ENCODE measurements around the gene ATG2A.
A peak's percentile ranks its signal among the peaks of the same experiment; 100 is the strongest.

ATG2A gene

DNA sequence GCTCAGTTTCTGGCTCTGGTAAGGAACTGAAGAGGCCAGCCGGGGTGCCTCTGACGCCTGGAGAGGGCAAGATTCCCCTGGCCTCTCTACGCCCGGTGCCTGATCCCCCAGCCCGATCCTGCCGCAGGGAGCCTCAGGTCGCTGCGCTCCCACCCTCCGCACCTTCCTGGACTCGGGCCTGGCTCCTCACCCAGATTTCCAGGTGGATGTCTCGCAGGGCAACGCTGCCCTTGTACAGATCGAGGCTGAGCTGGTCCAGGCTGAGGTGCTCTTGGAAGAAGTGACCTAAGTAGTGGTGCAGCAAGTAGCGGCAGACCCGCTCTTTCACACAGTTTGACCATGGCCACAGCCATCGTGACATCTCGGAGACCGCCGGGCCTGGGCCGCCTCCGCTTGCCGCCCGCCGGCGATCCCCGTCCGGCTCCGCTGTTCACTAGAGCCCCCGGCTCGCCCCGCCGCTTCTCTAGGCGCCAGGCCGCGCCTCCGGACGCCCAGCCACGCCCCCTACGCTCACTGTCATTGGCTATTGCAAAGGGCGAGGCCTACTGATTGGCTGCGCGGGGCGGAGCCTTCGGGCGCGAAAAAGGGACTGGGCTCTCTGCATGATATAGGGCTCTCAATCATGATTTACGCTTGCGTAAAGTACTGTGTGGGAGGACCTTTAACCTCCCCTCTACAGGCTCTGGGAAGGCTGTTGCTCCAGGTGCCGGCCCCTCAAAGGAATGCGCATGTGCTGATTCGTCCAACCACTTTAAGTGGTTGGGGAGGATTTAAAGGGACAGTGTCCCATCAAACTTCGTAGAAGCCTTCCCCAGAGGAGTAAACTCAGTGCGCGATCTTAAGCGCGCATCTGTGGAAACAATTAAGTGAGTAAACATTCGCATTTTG lies at the start of gene ATG2A:
Gene ATG2A, minus strand, starts transcription at position 435 of the 888 bp plus-strand sequence. Its CDS starts 74 bp downstream, at position 361.
- DNase-seq = peak; percentile 99

DNA sequence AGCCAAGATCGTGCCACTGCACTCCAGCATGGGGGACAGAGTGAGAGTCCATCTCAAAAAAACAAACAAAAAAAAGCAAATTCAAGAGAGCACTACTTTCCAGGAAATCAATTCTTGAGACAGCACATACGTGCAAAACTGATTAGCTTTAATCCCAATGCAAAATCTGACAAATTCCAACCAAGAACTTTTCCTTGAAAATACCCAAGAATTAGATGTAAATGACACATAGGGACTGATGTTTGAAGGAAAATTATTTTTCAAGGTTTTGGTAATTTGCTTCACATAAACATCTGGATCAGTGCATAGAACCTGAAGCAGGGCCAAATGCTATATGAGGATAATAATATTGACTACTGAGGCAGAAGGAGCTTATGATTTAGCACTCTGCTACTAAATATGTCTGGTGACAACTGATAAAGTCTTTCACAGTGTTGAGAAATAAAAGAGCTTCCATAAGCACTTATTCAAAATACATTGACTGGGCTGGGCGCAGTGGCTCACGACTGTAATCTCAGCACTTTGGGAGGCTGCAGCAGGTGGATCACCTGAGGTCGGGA lies 46.1 kb upstream of the ATG2A start:
- no peak for DNase-seq

DNA sequence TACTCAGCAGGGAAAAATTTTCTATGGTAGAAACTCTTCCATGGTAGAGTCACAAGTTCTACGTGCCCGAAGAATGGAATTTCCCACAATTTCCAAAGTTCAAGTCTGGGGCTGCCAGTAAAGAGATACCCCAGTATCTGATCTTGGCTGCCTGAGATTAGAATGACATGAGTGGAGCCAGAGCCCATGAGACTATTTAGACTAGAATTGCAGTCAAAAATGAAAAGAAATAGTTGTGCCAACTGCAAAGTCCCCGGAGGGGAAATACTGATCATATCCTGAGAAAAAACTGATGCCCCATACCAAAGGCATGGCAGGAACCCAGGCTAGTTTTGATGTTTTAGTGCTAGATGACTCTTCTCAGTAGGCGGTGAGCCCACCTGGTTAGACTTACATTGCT lies 43.7 kb upstream of the ATG2A start:
- DNase-seq = no peak

DNA sequence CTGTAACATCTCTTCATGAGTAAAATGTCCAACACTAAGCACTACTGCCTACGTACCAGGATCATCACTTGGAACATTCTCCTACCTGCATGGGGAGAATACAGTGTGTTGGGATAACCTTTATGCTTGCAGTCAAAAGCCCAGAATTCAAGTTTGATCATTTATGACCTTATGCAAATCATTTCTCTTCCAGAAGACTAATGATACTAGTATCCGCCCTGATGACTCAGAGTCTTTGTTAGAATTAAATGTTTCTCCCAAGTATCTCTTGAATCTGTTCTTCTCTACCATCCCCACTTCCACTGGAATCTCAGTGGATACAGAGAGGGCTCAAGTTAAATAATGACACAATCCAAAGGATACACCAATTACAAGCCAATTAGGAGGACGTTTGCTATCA lies 42.5 kb upstream of the ATG2A start:
- no peak for DNase-seq

DNA sequence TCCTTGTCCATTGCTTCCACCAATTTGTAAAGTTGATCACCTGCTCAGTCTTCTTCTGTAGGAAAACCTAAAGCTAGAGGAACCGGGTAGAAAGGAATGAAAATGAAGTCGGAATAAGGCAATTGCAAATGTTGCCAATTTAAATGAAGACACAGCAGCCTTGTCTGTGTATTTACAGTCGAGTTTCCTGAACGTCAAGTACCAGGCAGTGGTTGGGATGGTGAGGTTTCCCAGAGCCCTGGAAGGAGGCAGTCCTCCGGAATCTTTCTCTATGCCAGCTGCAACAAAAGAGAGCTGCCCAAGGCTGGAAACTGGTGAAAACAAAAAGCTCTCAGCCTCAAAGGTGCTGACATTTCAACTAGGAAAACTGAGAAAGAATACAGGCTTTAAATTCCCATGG lies 37.2 kb upstream of the ATG2A start:
- no peak for DNase-seq

DNA sequence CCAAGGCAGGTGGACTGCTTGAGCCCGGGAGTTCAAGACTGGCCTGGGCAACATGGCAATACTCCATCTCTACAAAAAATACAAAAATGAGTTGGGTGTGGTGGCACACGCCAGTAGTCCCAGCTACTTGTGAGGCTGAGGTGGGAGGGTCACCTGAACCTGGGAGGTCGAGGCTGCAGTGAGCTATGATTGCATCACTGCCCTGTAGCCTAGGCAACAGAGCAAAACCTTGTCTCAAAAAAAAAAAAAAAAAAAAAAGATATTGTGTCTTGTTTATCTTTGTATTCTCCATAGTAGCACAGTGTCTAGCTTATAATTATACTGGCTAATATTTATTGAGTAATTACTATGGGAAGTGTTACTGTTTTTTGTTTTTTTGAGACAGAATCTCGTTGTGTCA lies 34.5 kb upstream of the ATG2A start:
- no peak for DNase-seq

DNA sequence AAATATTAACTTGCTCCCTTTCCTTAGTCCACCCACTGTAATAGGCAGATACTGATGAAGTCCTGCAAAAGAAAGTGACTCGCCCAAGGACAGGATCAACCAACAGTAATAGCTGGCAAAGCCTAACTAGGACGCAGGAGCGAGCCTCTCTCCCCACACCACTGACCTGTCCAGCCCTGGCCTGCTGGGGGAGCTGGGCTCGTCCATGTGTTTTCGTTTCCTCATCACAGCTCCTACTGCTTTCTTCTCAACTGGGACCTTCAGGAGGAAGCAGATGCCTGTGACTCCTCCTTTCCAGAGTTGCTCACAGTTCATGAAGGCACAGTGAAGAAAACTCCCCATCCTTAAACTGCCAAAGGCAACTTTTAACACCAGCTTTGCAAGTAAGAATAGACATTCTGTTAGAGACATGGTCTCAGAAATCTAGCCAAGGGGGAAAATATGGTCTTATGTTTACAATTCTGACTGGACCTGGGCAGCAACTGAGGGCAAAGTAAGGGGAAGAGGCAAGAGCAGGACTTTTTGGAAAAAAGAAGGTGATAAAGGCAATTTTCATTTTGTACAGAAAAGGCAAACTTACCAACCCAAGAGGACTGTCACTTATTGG lies 30.3 kb upstream of the ATG2A start:
- DNase-seq = no peak

DNA sequence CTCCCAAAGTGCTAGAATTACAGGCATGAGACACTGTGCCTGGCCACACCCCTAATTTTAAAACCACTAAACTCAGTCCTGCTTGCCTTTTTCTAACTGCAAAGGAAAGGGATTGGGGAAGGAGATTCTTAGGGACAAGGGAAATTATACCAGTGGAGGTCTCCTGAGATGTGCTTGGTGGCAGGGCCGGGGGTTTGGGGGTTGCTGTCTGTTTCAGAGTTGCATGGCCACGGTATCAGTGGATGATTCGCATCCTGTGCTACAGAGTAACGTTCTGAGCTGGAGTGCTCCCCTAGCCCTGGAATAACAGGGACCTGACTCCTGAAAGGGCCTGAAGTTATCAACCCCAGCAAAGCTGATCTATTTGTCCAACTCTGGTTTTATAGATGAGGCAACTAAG lies 19.5 kb upstream of the ATG2A start:
- DNase-seq = no peak

DNA sequence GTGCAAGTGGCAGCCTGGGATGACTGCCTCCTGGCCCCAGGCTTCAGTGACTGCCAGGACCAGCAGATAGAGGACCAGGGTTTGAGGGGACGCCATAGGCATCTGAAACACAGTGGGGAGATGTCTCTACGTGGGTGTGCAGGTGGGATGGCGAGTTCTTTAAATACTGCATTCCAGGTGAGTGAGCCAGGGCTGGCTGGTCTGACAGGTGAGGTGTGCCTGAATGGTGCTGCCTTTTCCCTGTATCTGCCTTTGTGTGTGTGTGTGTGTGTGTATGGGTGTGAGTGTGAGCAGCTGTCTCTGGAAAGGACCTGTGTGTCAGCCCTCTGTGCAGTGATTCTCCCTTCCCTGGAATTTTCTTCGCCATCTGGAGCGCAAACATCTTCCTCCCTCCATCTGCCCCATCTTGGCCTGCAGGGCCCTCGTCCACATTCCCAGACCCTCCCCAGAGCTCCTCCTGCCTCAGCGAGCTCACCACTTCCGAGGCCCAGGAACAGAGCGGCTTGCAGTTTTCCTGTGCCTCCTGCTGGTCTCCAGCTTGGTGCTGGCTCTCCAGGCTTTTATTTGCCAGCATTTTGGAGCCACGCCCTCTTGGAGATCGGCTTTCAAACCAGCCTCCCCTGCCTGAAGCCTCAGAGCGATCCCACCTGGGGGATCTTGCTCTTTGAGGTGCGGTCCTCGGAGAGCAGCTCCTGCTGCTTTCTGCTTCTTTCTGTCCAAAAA lies 18.5 kb upstream of the ATG2A start, which contains the start of gene GPHA2:
Gene GPHA2, minus strand, starts transcription at position 535 of the 723 bp plus-strand sequence. Its CDS starts 433 bp downstream, at position 102.
- no peak for DNase-seq

DNA sequence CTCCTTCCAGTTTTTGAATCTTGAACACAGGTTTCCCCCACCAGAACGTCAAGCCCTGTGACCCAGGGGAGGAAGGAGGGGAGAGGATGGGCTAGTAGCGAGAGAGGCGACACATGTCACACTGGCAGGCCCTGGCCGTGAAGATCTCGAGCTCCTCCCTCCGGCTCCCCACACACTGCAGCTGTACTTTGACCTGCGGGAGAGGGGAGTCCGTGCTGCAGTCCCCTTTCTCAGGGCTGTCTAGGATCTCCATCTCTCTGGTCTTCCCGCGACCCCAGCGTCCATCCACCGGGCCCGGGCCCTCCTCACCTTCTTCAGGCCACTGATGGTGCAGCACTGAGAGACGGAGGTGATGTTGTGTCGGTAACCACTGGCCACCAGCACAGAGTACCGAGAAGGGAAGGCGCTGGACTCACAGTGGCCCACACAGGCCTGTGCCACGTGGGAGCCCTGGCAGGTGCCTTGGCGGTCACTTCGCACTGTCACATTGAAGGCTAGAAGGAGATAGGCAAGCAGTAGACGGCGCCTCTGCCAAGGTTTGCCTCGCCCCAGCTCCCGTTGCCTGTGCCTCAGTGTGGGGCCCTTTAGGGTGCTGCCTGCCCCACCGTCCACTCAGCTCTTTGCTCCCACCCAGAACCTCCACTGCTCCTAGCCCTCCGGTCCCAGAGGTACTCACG lies 17.8 kb upstream of the ATG2A start:
- no peak for DNase-seq

DNA sequence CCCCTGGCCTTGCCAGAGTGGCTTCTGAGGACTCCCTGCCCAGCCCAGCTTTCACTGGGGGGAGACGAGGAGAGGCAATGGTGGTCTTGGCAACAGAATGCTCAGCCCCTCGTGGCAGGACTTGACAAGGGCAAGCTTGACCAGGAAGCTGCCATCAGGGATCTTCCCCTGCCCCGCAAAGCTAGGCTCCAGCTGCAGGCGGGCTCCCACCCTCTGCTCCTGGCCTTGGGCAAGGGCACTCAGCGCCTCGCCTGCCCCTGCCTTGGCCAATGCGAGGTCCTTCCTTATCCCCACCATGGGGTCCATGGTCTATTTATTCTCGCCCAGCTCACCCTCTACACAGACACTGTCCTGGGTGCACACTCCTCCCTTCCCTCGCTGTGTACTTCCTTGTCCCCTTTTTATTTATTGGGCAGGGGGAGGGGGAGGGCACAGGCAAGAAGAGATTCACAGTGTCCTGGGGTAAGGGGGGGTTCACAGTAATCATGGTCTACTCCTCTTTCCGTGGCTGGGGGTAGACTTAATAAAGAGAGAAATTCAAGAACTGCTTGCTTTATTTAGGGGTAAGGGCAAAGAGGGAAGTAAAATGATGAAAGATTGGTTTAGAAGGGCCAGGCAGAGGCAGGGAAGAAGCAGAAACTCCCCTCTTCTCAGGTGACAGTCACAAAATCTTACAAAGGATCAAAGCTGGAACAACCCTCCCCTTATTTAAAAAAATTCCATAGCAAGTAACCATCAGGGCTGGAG lies 17.1 kb upstream of the ATG2A start:
- DNase-seq = no peak

DNA sequence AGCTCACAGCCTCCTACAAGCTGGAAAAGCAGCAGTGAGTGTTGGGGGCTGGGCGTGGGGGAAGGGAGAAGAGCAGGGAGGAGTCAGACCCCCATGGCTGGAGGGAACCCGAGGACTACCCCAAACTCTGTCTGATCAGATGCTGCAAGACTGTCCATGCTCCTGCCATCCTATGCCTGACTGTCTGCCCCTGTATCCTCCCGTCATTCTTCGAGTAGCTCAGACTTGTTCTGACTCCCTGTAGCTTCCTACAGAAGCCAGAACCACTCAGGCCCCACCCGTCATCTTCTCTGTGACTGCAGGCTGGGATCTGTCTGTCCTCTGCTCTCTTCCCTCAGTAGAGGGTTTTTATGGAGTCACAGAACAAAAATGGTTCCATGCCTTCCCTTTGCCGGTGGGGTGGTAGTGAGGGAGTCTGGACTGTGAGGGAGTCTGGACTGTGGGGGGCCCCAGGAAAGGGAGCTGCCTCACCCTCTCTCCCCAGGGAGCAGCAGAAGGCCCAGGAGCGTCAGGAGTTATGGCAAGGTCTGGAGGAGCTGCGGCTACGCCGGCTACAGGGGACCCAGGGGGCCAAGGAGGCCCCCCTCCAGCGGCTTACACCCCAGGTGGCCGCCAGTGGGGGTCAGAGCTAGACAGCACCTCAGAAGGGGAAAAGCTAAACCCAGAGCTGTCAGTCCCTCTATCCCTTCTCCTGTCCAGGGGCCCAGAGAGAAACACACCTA lies 16.4 kb upstream of the ATG2A start:
- no peak for DNase-seq

DNA sequence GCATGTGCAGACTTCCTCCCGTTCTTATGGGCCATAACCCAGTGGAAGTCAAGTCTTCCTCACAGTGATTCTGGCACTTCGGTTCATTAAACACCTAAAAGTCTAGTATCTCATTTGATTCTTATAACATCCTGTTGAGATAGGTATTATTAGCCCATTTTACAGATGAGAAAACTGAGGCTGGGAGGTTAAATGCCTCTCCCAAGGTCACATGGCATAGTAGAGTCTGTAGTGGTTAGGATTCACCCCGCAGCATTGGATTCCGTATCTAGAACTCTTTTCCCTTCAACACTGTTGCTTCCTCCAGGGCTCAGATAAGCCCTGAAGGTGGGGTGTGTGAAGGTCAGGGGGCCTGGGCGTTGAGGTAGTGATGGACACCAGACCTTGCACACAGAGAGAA lies 15.3 kb upstream of the ATG2A start:
- no peak for DNase-seq

DNA sequence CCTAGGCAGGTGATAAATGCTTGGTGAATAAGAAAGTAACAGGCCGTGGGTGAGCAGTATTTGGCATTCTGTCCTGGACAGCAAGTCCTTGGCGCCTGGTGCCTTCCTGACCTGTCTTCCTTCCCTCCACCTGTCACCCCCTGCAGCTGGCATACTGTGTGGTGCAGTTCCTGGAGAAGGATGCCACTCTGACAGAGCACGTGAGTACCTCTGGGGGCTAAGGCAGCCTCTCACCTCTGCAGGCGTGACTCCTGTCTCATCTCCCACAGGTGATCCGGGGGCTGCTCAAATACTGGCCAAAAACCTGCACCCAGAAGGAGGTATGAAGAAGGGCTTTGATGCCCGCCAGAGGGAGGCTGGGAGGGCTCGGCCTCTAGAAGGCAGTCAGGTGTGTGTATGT lies 14.3 kb upstream of the ATG2A start:
- DNase-seq = no peak

DNA sequence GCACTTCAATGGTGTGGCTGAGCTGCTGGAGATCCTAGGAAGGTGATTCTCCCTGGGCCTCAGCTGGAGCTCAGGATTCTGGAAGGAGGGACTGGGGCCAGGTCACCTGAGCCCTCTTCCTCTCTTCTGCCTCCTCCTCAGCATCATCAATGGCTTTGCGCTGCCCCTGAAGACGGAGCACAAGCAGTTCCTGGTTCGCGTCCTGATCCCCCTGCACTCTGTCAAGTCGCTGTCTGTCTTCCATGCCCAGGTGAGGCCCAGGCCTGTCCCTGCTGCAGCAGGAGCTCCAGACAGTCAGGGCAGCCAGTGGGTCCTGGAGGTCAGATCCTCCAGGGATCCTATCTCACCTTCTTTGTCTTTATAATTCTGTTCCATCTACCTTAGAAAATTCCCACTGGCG lies 13.3 kb upstream of the ATG2A start:
- no peak for DNase-seq

DNA sequence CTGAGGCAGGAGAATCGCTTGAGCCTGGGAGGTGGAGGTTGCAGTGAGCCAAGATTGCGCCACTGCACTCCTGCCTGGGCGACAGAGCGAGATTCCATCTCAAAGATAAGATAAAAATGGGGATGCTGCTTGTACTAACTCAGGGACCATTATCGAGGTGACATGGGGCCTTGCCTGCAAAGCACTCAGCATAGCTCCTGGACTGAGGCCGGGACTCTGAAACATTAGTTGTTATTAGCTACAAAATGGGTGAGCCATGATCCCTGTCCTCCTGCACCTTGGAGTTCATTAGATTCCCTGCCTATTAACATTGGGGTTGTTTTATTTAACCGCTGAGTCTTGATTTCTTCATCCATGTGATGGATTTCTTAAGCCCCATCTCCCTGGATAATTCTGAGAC lies 12.6 kb upstream of the ATG2A start:
- DNase-seq = no peak

DNA sequence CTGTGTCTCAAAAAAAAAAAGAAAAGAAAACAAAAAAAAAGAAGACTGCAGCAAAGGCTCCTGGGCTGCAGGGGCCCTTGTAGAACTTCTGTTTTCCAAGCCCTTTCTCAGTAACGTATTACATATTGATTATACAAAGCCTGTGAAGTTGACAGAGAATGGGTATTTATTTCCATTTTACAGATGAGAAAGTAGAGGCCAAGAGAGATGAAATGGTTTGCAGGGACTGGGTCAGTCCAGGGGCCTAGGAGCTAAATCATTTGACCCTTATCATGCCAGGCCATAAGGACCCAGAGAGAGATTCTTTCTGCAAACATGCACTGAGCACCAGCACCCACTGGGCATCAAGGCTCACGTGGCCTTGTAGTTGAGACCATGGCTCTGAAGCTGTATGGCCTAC lies 11.9 kb upstream of the ATG2A start:
- no peak for DNase-seq

DNA sequence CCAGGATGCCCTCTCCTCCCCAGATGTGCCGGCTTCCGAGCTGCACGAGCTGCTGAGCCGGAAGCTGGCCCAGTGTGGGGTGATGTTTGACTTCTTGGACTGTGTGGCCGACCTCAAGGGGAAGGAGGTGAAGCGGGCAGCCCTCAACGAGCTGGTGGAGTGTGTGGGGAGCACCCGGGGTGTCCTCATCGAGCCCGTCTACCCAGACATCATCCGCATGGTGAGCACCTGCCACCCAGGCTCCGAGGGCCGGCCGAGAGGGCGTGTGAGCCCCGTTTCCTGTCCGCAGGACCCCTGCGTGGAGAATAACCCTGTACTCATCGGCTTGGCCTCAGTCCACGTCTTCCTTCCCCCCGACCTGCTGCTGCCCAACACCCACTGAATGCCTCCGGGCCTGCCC lies 9.7 kb upstream of the ATG2A start:
- DNase-seq = no peak

DNA sequence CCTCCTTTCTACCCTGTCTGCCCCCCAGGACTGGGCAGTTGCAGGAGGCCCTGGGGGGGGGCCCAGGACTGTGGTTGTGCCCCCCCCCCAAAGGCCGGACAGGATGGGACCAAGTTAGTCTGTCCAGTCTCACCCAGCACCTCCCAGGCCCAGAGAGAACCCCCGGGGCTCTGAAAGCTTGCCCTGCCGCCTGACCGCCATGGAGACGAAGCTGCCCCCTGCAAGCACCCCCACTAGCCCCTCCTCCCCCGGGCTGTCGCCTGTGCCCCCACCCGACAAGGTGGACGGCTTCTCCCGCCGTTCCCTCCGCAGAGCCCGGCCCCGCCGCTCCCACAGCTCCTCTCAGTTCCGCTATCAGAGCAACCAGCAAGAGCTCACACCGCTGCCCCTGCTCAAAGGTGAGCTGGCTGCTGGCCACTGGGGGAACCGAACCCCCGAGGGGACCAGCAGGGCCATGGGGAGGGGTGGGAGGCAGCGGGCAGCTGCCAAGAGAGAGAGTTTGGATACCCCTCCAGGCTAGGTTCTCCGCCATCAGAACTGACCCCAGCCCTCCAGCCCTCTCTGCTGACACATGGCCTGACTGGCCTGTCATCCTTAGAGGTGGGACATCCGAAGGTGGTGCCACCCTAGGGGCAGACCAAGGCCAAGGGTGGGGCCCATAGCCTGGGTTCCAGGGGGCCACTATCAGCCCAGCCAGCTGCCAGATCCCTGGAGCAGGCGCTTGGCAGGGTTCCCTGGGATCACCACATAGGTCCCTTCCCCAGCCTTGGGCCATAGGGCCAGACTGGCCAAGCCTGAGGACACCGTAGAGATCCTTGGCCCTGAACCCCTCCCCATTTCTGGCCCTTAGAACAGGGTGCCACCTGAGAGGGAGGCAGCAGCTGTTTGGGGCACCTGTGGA lies 8.8 kb upstream of the ATG2A start:
- DNase-seq = no peak

DNA sequence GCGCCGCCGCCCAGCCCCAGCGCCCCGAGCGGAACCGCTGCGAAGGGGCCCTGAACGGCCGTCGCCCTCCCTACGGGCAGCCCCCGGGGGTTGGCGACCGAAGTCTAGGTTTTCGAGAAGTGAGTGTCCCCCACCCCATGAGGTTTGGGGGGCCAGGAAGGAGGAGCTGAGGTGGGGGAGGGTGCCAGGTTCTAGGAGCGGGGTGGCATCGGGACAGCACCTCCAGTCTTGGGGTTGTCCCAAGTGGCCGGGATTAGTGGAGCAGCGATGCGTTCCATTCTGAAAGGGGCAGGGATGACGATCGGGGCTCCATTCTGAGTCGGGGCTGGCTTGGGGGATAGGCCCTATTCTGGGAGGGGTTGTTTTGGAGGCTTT lies 7.9 kb upstream of the ATG2A start:
- DNase-seq = no peak

Measured in GF-D8 (cell line).